ENCODE data around the gene YBX3. TPM values are rescaled to one million over a fixed set of nuclear protein-coding genes. Genes with fewer than 3 reads are reported as not detected.

Gene YBX3
- polyA plus RNA-seq (2013), result 213 and 218 TPM in 2 replicates

DNA sequence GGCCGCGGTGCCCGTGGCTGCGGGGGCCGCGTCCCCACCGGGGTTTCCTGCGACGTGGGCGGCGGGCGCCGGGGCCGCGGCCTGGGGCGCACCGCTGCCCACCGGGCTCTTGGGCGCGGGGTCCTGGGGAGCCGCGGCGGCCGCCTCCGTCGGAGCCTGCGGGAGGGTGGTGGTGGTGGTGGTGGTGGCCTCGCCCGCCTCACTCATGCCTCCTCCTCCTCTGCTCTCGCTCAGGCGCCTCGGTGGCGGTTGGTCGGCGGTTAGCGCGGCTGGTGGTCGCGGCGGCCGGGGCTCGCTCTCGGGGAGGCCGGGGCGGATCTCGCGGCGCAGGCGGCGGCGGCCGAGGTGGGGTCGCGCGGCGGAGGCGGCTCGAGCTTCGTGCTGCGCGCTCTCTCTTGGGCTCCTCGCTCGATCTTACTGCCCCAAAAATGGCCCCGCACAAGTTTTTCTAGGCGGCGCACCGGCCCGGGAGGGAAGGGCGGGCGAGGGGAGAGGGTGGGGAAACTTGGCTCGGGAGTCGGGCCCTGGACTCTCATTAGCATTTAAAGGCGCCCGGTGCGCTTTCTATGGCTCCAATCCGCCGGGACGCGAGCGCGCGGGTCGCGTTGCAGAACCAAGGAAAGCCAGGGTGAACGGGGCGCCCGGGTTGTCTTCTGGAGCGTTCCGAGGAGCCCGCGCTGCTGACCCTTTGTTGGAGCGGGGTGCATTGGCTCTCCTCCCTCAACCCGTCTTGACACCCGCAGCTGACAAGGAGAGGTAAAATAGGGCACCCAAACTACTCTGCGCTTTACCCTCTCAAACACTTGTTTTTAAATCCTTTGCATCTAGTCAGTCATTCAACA lies at the start of gene YBX3:
YBX3 (minus strand) TSS at position 419 of the 842 bp plus-strand sequence; CDS start at position 207, 212 bp downstream.
- peaks cover 11% of the 10 kb centered on the region for H3K79me2 ChIP-seq (ENCODE audit: control insufficient read depth, insufficient read depth, low read length, poor library complexity)
- no peaks in the 10 kb centered on the region for H3K27me3 ChIP-seq (ENCODE audit: insufficient read depth, low read length)
- DNase-seq, result peak; percentile 71 to 81
- no CpG with 5 or more reads among the region's 95 CpGs for WGBS (ENCODE audit: extremely low coverage, insufficient coverage, insufficient read length)
- peak within 1 kb of the TSS; percentile 35 for H3K27ac ChIP-seq (ENCODE audit: low read depth, low read length)
- H3K4me1 ChIP-seq (ENCODE audit: control insufficient read depth in 1 of 2, insufficient read depth in 2 of 2, low read length in 2 of 2), result peaks cover 0 to 14% of the 10 kb centered on the region in 2 experiments
- peak within 1 kb of the TSS; percentile 86 for H4K8ac ChIP-seq (ENCODE audit: low read depth, low read length)
- H3K79me1 ChIP-seq (ENCODE audit: low read length), result peaks cover 5% of the 10 kb centered on the region
- no peak within 1 kb of the TSS for H2AK5ac ChIP-seq (ENCODE audit: low read length)
- H3K18ac ChIP-seq (ENCODE audit: low read length), result peak within 1 kb of the TSS; percentile 86
- peak within 1 kb of the TSS; percentile 73 for H4K12ac ChIP-seq (ENCODE audit: low read depth, low read length)
- peak within 1 kb of the TSS; percentile 31 for H3K4ac ChIP-seq (ENCODE audit: low read depth, low read length)
- peak within 1 kb of the TSS; percentile 97 for H3K4me2 ChIP-seq (ENCODE audit: low read length)
- H2BK5ac ChIP-seq (ENCODE audit: low read depth, low read length, poor library complexity), result peak within 1 kb of the TSS; percentile 13
- H3K14ac ChIP-seq (ENCODE audit: low read length), result peak within 1 kb of the TSS; percentile 96
- H3K9ac ChIP-seq (ENCODE audit: low read length), result peak within 1 kb of the TSS; percentile 82
- no peaks in the 10 kb centered on the region for H3K36me3 ChIP-seq (ENCODE audit: control insufficient read depth in 1 of 2, insufficient read depth in 2 of 2, low read length in 2 of 2)
- peak within 1 kb of the TSS; percentile 69 for H2AFZ ChIP-seq (ENCODE audit: insufficient read depth, low read length, poor library complexity)
- H3K9me3 ChIP-seq (ENCODE audit: insufficient read depth, low read depth, low read length), result no peaks in the 10 kb centered on the region
- H3K4me3 ChIP-seq (ENCODE audit: low read depth, low read length), result peak within 1 kb of the TSS; percentile 91
- no peak within 1 kb of the TSS for H3K23ac ChIP-seq (ENCODE audit: low read length)
- no peak within 1 kb of the TSS for H2BK12ac ChIP-seq (ENCODE audit: low read length)
- peak within 1 kb of the TSS; percentile 78 for H4K91ac ChIP-seq (ENCODE audit: low read depth, low read length)
- H2BK120ac ChIP-seq (ENCODE audit: insufficient read depth, low read length, poor library complexity), result peak within 1 kb of the TSS; percentile 52

GRCh38 chr12:10771132-10771733 lies 48.1 kb upstream of the YBX3 start:
- H3K4ac ChIP-seq (ENCODE audit: low read depth, low read length), result no peak overlapping the region
- H3K4me1 ChIP-seq (ENCODE audit: control insufficient read depth in 1 of 2, insufficient read depth in 2 of 2, low read length in 2 of 2), result no peaks in the 10 kb centered on the region
- H3K4me2 ChIP-seq (ENCODE audit: low read length), result no peak overlapping the region
- no peaks in the 10 kb centered on the region for H3K79me1 ChIP-seq (ENCODE audit: low read length)
- H4K91ac ChIP-seq (ENCODE audit: low read depth, low read length), result no peak overlapping the region
- no peak overlapping the region for H4K12ac ChIP-seq (ENCODE audit: low read depth, low read length)
- no peaks in the 10 kb centered on the region for H3K27me3 ChIP-seq (ENCODE audit: insufficient read depth, low read length)
- H4K8ac ChIP-seq (ENCODE audit: low read depth, low read length), result no peak overlapping the region
- H2AFZ ChIP-seq (ENCODE audit: insufficient read depth, low read length, poor library complexity), result no peak overlapping the region
- WGBS (ENCODE audit: extremely low coverage, insufficient coverage, insufficient read length), result no CpG with 5 or more reads among the region's 1 CpG
- H2AK5ac ChIP-seq (ENCODE audit: low read length), result no peak overlapping the region
- no peak overlapping the region for H3K18ac ChIP-seq (ENCODE audit: low read length)
- H3K27ac ChIP-seq (ENCODE audit: low read depth, low read length), result no peak overlapping the region
- no peak overlapping the region for H2BK12ac ChIP-seq (ENCODE audit: low read length)
- no peak overlapping the region for H3K14ac ChIP-seq (ENCODE audit: low read length)
- H3K23ac ChIP-seq (ENCODE audit: low read length), result no peak overlapping the region
- no peaks in the 10 kb centered on the region for H3K9me3 ChIP-seq (ENCODE audit: insufficient read depth, low read depth, low read length)
- H2BK120ac ChIP-seq (ENCODE audit: insufficient read depth, low read length, poor library complexity), result no peak overlapping the region
- H3K4me3 ChIP-seq (ENCODE audit: low read depth, low read length), result no peak overlapping the region
- H3K9ac ChIP-seq (ENCODE audit: low read length), result no peak overlapping the region
- DNase-seq, result peak in 1 of 2 donors; percentile 49
- H2BK5ac ChIP-seq (ENCODE audit: low read depth, low read length, poor library complexity), result no peak overlapping the region
- no peaks in the 10 kb centered on the region for H3K36me3 ChIP-seq (ENCODE audit: control insufficient read depth in 1 of 2, insufficient read depth in 2 of 2, low read length in 2 of 2)
- H3K79me2 ChIP-seq (ENCODE audit: control insufficient read depth, insufficient read depth, low read length, poor library complexity), result no peaks in the 10 kb centered on the region

- H3K27ac ChIP-seq (ENCODE audit: low read depth, low read length), result no peak overlapping the region
- no peaks in the 10 kb centered on the region for H3K36me3 ChIP-seq (ENCODE audit: control insufficient read depth in 1 of 2, insufficient read depth in 2 of 2, low read length in 2 of 2)
- no peak overlapping the region for H2BK120ac ChIP-seq (ENCODE audit: insufficient read depth, low read length, poor library complexity)
- H2BK5ac ChIP-seq (ENCODE audit: low read depth, low read length, poor library complexity), result no peak overlapping the region
- peak in 1 of 2 donors; percentile 70 for DNase-seq
- no peaks in the 10 kb centered on the region for H3K27me3 ChIP-seq (ENCODE audit: insufficient read depth, low read length)
- H3K4ac ChIP-seq (ENCODE audit: low read depth, low read length), result no peak overlapping the region
- no peak overlapping the region for H2AK5ac ChIP-seq (ENCODE audit: low read length)
- H3K23ac ChIP-seq (ENCODE audit: low read length), result no peak overlapping the region
- H3K79me1 ChIP-seq (ENCODE audit: low read length), result no peaks in the 10 kb centered on the region
- H3K14ac ChIP-seq (ENCODE audit: low read length), result no peak overlapping the region
- H4K91ac ChIP-seq (ENCODE audit: low read depth, low read length), result no peak overlapping the region
- H2BK12ac ChIP-seq (ENCODE audit: low read length), result no peak overlapping the region
- H4K8ac ChIP-seq (ENCODE audit: low read depth, low read length), result no peak overlapping the region
- H3K9ac ChIP-seq (ENCODE audit: low read length), result no peak overlapping the region
- no peak overlapping the region for H3K4me2 ChIP-seq (ENCODE audit: low read length)
- WGBS (ENCODE audit: extremely low coverage, insufficient coverage, insufficient read length), result 100% methylated on average over 1 of the region's 2 CpGs
- peaks cover 4% of the 10 kb centered on the region for H3K9me3 ChIP-seq (ENCODE audit: insufficient read depth, low read depth, low read length)
- H3K4me1 ChIP-seq (ENCODE audit: control insufficient read depth in 1 of 2, insufficient read depth in 2 of 2, low read length in 2 of 2), result no peaks in the 10 kb centered on the region
- H3K18ac ChIP-seq (ENCODE audit: low read length), result no peak overlapping the region
- no peak overlapping the region for H3K4me3 ChIP-seq (ENCODE audit: low read depth, low read length)
- H2AFZ ChIP-seq (ENCODE audit: insufficient read depth, low read length, poor library complexity), result no peak overlapping the region
- no peak overlapping the region for H4K12ac ChIP-seq (ENCODE audit: low read depth, low read length)
- no peaks in the 10 kb centered on the region for H3K79me2 ChIP-seq (ENCODE audit: control insufficient read depth, insufficient read depth, low read length, poor library complexity)
Observed at GRCh38 chr12:10759657-10760056, 36.5 kb upstream of the YBX3 start.

GRCh38 chr12:10756194-10756593 lies 33.1 kb upstream of the YBX3 start:
- no peak for DNase-seq
- peaks cover 4% of the 10 kb centered on the region for H3K9me3 ChIP-seq (ENCODE audit: insufficient read depth, low read depth, low read length)
- H3K18ac ChIP-seq (ENCODE audit: low read length), result no peak overlapping the region
- no peaks in the 10 kb centered on the region for H3K4me1 ChIP-seq (ENCODE audit: control insufficient read depth in 1 of 2, insufficient read depth in 2 of 2, low read length in 2 of 2)
- no peak overlapping the region for H3K4ac ChIP-seq (ENCODE audit: low read depth, low read length)
- no peak overlapping the region for H3K27ac ChIP-seq (ENCODE audit: low read depth, low read length)
- no peak overlapping the region for H3K4me3 ChIP-seq (ENCODE audit: low read depth, low read length)
- no peaks in the 10 kb centered on the region for H3K79me2 ChIP-seq (ENCODE audit: control insufficient read depth, insufficient read depth, low read length, poor library complexity)
- H4K12ac ChIP-seq (ENCODE audit: low read depth, low read length), result no peak overlapping the region
- H4K8ac ChIP-seq (ENCODE audit: low read depth, low read length), result no peak overlapping the region
- H3K27me3 ChIP-seq (ENCODE audit: insufficient read depth, low read length), result no peaks in the 10 kb centered on the region
- H2BK12ac ChIP-seq (ENCODE audit: low read length), result no peak overlapping the region
- no peak overlapping the region for H2BK5ac ChIP-seq (ENCODE audit: low read depth, low read length, poor library complexity)
- H3K9ac ChIP-seq (ENCODE audit: low read length), result no peak overlapping the region
- WGBS (ENCODE audit: extremely low coverage, insufficient coverage, insufficient read length), result no CpG with 5 or more reads among the region's 4 CpGs
- no peaks in the 10 kb centered on the region for H3K79me1 ChIP-seq (ENCODE audit: low read length)
- no peaks in the 10 kb centered on the region for H3K36me3 ChIP-seq (ENCODE audit: control insufficient read depth in 1 of 2, insufficient read depth in 2 of 2, low read length in 2 of 2)
- H4K91ac ChIP-seq (ENCODE audit: low read depth, low read length), result no peak overlapping the region
- H3K14ac ChIP-seq (ENCODE audit: low read length), result no peak overlapping the region
- no peak overlapping the region for H2BK120ac ChIP-seq (ENCODE audit: insufficient read depth, low read length, poor library complexity)
- H2AFZ ChIP-seq (ENCODE audit: insufficient read depth, low read length, poor library complexity), result no peak overlapping the region
- H3K23ac ChIP-seq (ENCODE audit: low read length), result no peak overlapping the region
- no peak overlapping the region for H3K4me2 ChIP-seq (ENCODE audit: low read length)
- H2AK5ac ChIP-seq (ENCODE audit: low read length), result no peak overlapping the region
